ENCODE measurements around the gene HSD11B1. TPM values are rescaled to one million over a fixed set of nuclear protein-coding genes. Genes with fewer than 3 reads are reported as not detected.
"Not testable (repeated sequence)": the region's sequence is repeated elsewhere in the genome, so short reads cannot be mapped to it uniquely, and the experiment has no call there.

Gene HSD11B1
- total RNA-seq, 1 donor from 2014 or later: 15.8 TPM

GRCh38 chr1:209689477-209689876, 15.2 kb upstream of the HSD11B1 start:
- intact Hi-C loops (cut with micrococcal nuclease): no loop called here

- intact Hi-C loops (cut with micrococcal nuclease): no loop called here
Observed at GRCh38 chr1:209691237-209691636, 13.4 kb upstream of the HSD11B1 start.

DNA sequence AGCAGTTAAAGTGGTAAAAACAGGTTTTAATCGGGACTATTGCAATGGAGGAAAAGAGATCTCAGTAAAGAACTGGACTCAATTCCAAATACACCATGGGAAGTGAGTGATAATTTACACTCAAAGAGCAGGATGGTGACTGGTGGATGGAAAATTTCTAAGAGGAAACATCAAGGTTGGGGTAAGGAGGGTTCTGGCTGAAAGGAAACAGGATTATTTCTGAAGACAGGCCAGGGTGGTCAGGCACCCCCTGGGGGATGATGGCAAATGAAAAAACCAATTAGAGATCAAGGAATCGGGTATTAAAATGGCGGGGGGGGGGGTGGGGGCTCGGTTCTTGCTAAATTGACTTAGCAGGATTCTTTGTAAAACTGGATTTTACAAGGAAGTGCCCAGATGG, 12.3 kb upstream of the HSD11B1 start:
- intact Hi-C loops (cut with micrococcal nuclease): loop anchor here (2.0 kb wide), 1 partner anchor 135 kb away; the partner anchor contains the start of gene UTP25

DNA sequence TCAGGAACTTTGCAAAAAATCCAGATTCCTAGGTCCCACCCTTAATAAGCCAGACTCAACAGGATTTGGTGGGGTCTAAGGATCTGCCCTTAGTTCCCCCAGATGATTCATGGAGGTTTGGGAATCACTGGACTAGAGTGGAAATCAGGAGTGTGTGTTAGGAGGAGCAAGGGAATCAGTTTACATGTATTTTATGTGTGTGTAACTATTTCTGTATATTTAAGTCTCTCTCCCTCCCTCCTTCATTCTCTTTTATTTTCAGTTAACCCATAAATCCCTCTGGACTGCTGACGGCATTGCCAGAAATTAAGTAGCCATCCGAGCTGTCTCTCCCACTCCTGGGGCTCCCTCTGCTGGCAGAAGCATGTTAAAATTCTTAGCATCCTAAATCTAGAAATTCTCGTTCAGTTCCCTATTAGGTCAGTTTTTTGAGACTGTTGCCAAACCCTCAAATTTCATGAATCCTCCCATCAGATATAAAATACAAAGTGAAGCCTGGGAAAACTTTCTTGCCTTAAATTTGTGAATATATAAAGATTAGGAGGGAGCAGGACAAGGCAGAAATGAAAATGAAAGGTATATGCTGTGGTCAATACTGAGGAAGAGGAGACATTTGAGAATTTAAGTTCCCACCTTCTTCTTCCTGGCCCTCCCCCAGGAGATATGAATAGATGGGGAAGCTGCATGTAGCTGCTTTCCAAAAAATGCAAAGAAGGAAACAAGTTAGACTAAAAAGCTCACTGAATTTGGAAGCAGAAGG, 11.7 kb upstream of the HSD11B1 start:
- intact Hi-C loops (cut with micrococcal nuclease): loop anchor here (1.0 to 2.0 kb wide), 8 partner anchors 42 to 134 kb away; partner anchors contain the start of gene UTP25

DNA sequence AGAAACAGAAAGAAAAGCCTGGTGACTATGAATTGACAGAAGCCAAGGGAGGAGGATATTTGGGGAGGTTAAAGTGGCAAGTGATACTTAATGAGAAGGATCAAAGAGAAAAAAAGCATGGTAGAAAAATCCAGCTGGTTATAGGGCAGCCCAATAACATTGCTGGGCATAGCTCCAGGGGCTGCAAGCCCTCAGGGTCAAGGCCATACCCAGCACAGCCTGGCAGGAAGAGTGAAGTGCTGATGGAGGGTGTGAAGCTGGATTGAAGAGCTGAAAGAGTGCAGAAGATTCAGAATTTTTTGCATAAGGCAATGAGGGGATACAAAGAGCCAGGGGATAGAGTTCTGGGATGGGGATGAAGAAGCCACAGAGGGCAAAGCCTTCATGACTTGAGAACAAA, 8.0 kb upstream of the HSD11B1 start:
- intact Hi-C loops (cut with micrococcal nuclease): loop anchor here (1.0 kb wide), 1 partner anchor 8 kb away; the partner anchor contains the start of gene HSD11B1

DNA sequence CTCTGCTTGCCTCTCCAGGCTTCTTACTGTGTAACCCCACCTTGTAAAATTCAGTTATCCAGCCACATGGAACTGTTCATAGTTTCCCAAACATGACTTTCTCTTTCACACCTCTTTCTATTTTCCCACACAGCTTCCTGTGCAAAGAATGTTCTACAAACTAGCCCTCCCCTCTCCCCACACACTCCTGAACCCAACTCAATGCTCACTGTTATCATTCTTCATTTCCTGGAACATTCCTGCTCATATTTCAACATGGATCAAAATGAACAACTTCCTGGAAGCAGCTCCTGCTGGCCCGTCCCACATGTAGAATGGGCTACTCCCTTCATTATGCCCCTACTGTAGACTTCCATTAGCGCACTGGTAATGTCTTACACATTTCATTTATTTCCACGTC, 7.5 kb upstream of the HSD11B1 start:
- intact Hi-C loops (cut with micrococcal nuclease): no loop called here

GRCh38 chr1:209700686-209701085, 4.0 kb upstream of the HSD11B1 start:
- intact Hi-C loops (cut with micrococcal nuclease): not testable (repeated sequence)

DNA sequence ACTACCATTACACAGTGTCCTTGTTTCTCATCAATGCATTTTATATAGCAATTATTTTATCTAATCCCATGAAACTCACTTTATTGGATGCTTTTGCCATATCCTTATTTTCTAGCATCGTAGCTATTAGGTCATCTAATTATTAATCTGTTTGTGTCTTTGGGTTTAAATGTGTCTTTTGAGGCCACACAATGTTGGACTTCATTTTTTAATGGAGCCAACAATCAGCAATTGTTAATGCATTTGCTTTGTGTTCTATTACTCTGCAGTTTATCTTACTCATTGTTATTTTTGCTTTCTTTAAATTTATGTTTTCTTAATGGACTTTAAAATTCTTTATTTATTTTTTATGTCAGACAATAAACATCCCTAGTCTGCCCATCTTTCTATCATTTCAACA, 1.8 kb upstream of the HSD11B1 start:
- intact Hi-C loops (cut with micrococcal nuclease): loop anchor here (1.0 kb wide), 1 partner anchor 7 kb away; no protein-coding TSS in a partner anchor

DNA sequence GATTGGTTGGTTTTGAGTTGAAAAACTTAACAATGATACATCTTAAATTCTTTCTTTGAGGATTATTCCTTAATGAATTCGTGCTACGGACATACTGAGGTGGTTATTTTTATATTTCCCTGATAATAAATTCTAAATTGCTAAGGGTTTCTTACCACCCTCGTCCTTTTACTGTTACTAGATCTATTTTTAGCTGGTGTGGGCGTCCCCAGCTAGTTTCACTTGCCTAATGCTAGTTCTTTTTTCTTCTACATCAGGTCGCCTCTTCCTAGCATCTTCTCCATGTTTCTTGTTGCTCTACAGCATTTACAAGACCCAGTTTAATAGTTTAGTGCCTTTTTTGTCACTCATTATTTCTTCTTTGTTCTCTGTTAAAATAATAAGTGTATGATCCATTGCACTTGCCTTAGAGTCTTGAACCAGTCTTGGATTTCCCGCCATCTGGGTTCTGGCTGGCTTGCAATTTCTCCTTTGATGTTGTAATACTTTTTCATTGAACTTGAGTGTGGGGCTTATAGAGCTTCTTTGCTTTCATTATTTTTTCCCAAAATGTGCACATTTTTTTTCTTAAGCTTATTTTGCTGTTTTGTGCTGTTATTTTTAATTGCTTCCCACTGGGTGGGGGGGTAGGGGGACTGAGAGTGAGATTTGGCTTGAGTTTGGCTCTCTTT, 677 bp upstream of the HSD11B1 start:
- intact Hi-C loops (cut with micrococcal nuclease): loop anchor here (1.0 kb wide), 1 partner anchor 8 kb away; no protein-coding TSS in a partner anchor

DNA sequence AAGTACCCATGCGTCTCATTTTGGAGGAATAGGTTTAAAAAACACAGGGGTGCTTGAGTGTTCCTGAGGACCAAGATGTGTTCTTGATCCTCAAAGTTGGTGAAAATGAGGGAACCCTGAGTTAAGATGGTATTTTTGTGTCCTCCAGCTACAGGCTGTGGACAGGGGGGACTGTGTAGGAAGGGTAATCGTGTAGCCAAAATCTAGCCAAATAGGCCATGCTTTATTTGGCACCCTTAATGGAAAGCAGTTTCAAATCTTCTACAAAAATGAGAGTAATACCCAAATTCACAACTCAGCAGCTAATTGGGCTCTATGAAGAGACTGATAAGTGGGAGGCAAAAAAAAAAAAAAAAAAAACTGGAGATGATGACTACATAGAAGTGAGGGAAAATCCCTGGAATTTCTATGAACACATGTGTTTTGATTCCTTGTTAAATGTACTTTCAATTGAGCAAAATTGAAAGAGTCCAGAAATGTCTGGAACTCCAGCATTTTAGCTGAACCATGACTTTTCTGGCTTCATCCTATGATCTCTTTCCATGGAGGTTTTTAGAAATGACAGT, 470 bp downstream of the HSD11B1 start:
- intact Hi-C loops (cut with micrococcal nuclease): no loop called here

DNA sequence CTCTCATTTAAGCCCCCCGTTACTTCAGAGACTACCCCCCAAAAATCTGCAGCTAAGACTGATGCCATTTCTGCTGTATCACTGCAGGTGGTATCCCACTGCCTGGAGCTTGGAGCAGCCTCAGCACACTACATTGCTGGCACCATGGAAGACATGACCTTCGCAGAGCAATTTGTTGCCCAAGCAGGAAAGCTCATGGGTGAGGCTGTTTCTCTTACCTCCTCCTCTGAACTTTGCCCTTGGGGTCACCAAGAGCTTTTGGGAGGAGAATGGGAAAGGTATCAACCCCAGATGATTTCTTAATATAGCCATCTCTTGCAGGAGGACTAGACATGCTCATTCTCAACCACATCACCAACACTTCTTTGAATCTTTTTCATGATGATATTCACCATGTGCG, 2.0 kb downstream of the HSD11B1 start:
- intact Hi-C loops (cut with micrococcal nuclease): no loop called here

DNA sequence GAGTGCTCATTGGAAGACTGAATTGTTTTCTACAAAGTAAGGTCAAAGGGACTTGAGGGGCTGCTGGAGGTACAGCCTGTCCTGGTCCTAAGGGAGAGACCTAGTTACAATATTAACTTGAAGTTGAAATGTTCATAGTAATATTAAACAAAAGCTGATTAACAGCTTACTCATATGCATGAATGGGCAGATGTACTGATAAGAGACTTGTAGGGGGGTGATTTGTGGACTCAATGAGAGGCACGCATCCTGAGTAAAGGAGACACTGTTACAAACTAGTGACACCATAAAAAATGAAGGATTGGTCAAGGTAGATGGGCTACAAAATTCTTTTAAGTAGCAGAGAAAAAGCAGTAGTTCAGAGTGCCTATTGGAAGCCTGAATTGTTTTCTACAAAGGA, 2.7 kb downstream of the HSD11B1 start:
- intact Hi-C loops (cut with micrococcal nuclease): no loop called here

- intact Hi-C loops (cut with micrococcal nuclease): no loop called here
Observed at GRCh38 chr1:209708297-209708696, 3.7 kb downstream of the HSD11B1 start.

DNA sequence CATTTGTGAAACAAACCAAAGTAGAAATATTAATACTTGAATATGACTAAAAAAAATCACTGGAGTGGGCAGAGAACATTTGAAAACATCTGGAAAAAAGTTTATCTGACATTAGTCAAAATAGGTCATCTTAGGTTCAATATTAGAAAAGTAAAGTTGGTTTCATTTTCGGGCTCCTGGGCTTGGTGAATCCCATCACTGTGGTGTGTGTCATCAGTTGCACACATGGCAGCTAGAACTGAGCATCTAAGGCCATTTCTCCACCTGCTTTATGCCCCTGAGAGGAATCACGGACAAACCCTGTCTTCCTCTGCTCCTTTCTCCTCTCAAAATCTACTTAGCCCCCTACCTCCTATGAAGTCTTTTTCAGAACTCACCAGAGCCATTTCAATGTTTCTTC, 5.4 kb downstream of the HSD11B1 start:
- intact Hi-C loops (cut with micrococcal nuclease): loop anchor here (1.0 to 5.0 kb wide), 2 partner anchors 8 to 37 kb away; no protein-coding TSS in a partner anchor

GRCh38 chr1:209710847-209711246, 6.2 kb downstream of the HSD11B1 start:
- intact Hi-C loops (cut with micrococcal nuclease): loop anchor here (1.0 to 5.0 kb wide), 2 partner anchors 9 to 36 kb away; no protein-coding TSS in a partner anchor

DNA sequence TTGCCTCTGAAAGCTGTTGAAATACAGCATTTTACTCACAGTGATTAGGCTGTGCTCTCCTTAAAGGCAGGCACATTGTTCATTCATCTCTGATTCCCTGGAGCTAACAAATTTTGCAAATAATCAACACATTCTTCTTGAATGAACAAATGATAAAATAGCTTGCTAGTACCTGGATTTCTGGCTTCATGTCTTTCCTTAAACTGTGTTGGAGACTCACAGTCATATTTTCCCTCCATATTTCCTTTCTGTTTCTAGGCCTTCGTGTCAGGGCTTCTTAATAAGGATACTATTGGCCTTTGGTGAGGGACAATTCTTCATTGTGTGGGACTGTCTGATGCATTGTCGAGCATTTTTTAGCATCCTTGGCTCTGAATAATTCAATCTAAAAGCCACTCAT, 9.7 kb downstream of the HSD11B1 start:
- intact Hi-C loops (cut with micrococcal nuclease): loop anchor here (5.0 kb wide), 1 partner anchor 33 kb away; no protein-coding TSS in a partner anchor

GRCh38 chr1:209715314-209715713, 10.7 kb downstream of the HSD11B1 start:
- intact Hi-C loops (cut with micrococcal nuclease): no loop called here

GRCh38 chr1:209717818-209718217, 13.2 kb downstream of the HSD11B1 start:
- intact Hi-C loops (cut with micrococcal nuclease): no loop called here

- intact Hi-C loops (cut with micrococcal nuclease): no loop called here
Observed at GRCh38 chr1:209720326-209720725, 15.7 kb downstream of the HSD11B1 start.

GRCh38 chr1:209720826-209721225, 16.2 kb downstream of the HSD11B1 start:
- intact Hi-C loops (cut with micrococcal nuclease): no loop called here

DNA sequence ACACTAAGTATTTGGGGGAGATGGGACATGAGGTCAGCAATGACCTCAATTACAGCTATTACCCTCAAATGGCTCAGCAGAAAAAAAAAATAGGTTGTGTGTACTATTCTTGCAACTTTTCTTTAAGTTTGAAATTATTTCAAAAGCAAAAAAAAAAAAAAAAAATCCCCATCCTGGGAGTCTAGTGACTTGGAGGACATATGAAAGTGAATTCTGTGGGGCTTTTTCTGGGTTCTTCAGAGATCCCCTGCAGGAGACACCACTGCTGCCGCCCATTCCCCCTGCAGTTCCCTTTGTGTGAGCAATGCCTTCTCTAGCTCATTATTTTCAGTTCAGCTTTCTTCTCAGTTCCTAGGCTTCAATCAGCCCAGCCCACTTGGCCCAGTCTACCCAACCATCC, 16.7 kb downstream of the HSD11B1 start:
- intact Hi-C loops (cut with micrococcal nuclease): no loop called here

GRCh38 chr1:209723265-209723664, 18.6 kb downstream of the HSD11B1 start:
- intact Hi-C loops (cut with micrococcal nuclease): no loop called here
